ENCODE results near the gene HTD2.

Gene HTD2

GRCh38 chr3:58355179-58355578 lies 48.9 kb downstream of the HTD2 start:
- no peak for DNase-seq

- DNase-seq: peak in 4 of 51 donors; percentile 4 to 19 (median 10)
These were observed 49.7 kb downstream of the HTD2 start for GRCh38 chr3:58356054-58356453.

GRCh38 chr3:58357402-58357801 lies 51.1 kb downstream of the HTD2 start:
- no peak for DNase-seq

- DNase-seq: no peak
These were observed 51.8 kb downstream of the HTD2 start for GRCh38 chr3:58358092-58358491.

GRCh38 chr3:58358808-58359207 lies 52.5 kb downstream of the HTD2 start:
- DNase-seq: no peak

- DNase-seq: no peak
These were observed 53.3 kb downstream of the HTD2 start for GRCh38 chr3:58359621-58360020.

GRCh38 chr3:58361866-58362265 lies 55.5 kb downstream of the HTD2 start:
- no peak for DNase-seq

- no peak for DNase-seq
These were observed 60.4 kb downstream of the HTD2 start for GRCh38 chr3:58366699-58367098.

- DNase-seq: no peak
These were observed 62.7 kb downstream of the HTD2 start for GRCh38 chr3:58369038-58369437.

Measured in hypothalamus (tissue), 51 donors.